ENCODE results near the gene BRSK2.
"Not testable (repeated sequence)": the region's sequence is repeated elsewhere in the genome, so short reads cannot be mapped to it uniquely, and the experiment has no call there.

- TF ChIP-seq CTCF (conservative IDR thresholded peaks at IDR 0.05; ENCODE audit: low read depth, low read length); POLR2A (IDR thresholded peaks at IDR 0.05; ENCODE audit: low read depth, low read length); CHD1 (IDR thresholded peaks at IDR 0.05; ENCODE audit: low read depth, low read length); RFX5 (IDR thresholded peaks at IDR 0.05; ENCODE audit: low read depth, low read length); SMC3 (IDR thresholded peaks at IDR 0.05; ENCODE audit: low read depth, low read length); USF2 (IDR thresholded peaks at IDR 0.05; ENCODE audit: low read depth, low read length): not testable (repeated sequence)
These were observed 45.7 kb downstream of the BRSK2 start for GRCh38 chr11:1435479-1435819.

Data from IMR-90 (cell line).